GM18502 (cell line): ENCODE measurements around the gene ZBTB7A.

Experiments
- ATAC-seq: cut with Tn5 transposase; IDR thresholded peaks from one replicate; pipeline ENCODE4 v1.9.1; 2021; ENCODE audit warnings: mild to moderate bottlenecking; ENCODE audit not compliant: unreplicated experiment, poor library complexity

Gene ZBTB7A

DNA sequence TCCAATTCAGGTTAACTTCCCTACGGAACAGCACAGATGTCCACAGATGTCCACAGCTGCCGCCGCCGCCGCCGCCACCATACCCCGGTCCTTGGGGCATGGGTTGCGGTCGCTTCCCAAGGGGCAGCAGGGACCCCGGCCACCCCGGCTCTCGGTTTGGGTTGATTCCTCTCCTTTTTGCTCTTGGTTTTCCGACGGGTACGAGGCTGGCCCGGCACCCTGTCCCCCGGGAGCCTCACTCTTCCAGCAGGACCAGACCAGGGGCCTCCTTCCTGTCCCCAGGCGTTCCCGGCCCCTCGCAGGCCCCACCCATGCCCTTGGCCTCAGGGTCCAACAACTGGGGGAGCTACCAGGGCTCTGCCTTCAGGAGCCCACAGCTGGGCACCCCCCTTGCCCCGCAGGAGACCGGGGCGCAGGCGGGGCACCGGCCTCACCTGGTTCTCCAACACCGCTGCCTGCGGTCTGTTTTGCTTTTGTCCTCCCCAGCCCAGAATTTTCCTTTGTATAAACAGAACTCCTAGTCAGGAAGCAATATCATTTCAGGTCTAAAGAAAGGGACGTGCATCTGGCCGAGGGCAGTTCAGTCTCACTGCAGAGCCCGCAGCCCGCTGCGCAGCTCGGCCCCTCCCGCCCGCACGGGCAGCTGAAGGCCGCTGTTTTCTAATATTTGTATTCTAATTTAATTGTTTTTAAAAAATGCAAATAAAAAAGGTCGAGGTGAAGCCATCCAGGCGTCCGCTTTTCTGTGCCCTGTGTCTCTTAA, 27.9 kb downstream of the ZBTB7A start:
- ATAC-seq, result no peak

DNA sequence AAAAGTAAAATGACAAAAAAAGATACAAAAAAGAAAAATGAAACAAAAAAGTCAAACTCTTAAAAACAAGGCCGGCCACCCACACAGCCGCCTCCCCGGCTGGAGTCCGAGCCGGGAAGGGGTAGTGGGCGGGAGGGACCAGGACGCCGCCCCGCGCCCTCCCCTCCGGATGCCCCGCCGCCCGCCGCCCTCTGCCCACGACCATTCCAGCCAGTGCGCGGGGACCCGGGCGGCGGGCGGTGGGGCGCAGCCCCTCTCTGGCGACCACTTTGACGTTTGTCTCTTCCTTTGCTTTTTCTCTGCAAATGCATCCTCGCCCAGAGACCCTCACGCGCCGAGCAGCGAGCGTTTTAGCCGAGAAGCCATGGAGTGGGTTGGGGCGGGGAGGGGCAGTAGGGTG, 28.6 kb downstream of the ZBTB7A start:
- ATAC-seq, result no peak

- no peak for ATAC-seq
Observed at GRCh38 chr19:4037301-4037949, 29.3 kb downstream of the ZBTB7A start.

- no peak for ATAC-seq
Observed at GRCh38 chr19:4036576-4037300, 30.0 kb downstream of the ZBTB7A start.

DNA sequence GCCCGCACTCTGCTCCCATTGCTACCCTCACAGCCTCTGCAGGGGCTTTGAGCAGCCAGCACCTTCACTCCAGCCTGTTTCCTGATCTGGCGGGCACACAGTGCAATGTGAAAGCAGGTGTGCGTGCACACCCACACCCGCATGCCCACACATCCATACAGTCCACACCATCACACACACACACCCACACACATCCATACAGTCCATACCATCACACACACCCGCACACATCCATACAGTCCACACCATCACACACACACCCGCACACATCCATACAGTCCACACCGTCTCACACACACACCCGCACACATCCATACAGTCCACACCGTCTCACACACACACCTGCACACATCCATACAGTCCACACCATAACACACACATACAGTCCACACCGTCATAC, 31.1 kb downstream of the ZBTB7A start:
- ATAC-seq, result no peak

DNA sequence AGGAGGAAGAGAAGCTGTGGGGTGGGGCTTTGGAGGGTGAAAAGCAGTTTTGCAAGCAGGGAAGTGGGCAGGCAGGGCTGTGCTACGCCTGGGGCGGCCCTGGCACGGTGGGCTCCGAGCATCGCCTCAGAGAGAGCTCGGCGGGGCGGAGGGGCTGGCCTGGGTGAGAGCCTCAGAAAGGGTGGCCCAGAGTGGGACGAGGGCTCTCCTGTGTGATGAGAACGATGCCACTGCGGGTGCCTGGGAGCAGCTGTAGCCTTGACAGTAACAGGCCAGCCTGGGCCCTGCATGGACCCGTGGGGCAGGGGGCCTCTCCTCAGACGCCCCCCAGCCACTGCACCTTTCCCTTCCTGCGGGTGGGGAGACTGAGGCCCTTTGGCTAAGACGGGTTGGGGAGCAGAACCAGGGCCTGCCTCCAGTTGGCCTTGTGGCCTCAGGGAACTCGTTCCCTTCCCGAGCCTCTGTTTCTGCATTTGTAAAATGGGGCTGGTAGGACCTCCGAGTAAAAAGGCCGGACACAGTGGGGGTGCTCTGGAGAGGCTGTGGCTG, 31.6 kb downstream of the ZBTB7A start:
- ATAC-seq, result no peak

- ATAC-seq, result no peak
Observed at GRCh38 chr19:4034048-4035017, 32.4 kb downstream of the ZBTB7A start.

GRCh38 chr19:4033028-4033956, 33.4 kb downstream of the ZBTB7A start:
- ATAC-seq, result no peak

DNA sequence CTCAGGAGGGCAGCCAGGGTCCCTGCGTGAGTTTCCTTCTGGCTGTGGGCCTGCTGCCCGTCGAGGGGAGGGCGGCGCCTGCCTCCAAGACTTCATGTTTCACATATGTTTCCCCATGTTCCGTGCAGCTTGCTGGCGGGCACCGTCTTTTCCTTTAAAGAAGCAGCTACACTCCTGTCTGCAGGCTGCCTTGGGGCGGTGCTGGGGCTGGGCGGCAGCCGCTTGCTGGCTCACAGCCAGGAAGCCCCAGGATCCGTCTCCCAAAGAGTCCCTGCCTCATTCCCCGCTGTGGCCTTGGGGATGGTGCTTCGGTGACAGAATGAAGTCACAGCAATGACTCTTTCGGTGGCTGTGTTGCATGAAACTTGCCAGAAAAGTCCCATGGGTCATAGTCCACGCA, 34.3 kb downstream of the ZBTB7A start:
- no peak for ATAC-seq

GRCh38 chr19:4031420-4031819, 35.3 kb downstream of the ZBTB7A start:
- no peak for ATAC-seq

DNA sequence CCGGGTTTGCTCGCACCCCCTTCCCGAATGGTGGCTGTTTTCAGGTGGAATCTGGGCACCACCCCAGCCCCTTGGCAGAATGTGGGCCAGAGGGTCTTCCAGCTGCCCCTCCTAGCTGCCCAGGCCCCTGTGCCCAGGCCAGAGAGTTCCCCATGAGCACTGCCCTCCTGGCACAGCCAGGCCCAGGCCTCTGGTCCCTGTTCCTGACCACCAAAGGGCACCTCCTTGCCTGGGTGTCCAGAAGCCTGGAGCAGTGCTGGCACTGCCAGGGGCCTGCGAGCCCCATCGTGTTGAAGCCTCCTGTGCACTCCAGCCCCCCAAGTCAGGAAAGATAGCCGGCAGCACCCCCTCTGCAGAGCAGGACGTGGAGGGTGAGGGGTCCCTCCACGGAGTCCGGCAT, 35.7 kb downstream of the ZBTB7A start:
- no peak for ATAC-seq

GRCh38 chr19:4030552-4030951, 36.1 kb downstream of the ZBTB7A start:
- no peak for ATAC-seq

- no peak for ATAC-seq
Observed at GRCh38 chr19:4029247-4029614, 37.5 kb downstream of the ZBTB7A start.

- no peak for ATAC-seq
Observed at GRCh38 chr19:4028334-4029246, 38.1 kb downstream of the ZBTB7A start.

GRCh38 chr19:4027146-4027545, 39.6 kb downstream of the ZBTB7A start:
- no peak for ATAC-seq

DNA sequence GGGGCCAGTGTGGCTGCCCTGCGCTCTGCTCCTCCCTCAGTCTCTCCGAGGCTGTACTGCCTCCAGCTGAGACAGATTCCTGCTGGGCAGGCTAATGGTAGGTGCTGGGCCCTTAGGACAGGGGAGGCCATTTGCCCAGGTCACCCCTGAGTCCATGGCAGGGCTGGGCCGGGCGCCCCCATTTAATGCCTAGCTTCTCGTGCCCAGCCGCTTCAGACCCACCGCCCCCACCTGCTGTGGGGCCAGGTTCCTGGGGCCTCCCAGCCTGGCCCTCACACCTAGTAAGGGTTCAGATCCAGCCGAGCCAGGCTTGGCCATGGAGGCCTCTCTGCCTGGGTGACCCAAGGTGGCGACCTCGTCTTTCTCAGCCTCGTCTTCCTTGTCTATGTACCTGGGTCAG, 41.4 kb downstream of the ZBTB7A start:
- no peak for ATAC-seq

DNA sequence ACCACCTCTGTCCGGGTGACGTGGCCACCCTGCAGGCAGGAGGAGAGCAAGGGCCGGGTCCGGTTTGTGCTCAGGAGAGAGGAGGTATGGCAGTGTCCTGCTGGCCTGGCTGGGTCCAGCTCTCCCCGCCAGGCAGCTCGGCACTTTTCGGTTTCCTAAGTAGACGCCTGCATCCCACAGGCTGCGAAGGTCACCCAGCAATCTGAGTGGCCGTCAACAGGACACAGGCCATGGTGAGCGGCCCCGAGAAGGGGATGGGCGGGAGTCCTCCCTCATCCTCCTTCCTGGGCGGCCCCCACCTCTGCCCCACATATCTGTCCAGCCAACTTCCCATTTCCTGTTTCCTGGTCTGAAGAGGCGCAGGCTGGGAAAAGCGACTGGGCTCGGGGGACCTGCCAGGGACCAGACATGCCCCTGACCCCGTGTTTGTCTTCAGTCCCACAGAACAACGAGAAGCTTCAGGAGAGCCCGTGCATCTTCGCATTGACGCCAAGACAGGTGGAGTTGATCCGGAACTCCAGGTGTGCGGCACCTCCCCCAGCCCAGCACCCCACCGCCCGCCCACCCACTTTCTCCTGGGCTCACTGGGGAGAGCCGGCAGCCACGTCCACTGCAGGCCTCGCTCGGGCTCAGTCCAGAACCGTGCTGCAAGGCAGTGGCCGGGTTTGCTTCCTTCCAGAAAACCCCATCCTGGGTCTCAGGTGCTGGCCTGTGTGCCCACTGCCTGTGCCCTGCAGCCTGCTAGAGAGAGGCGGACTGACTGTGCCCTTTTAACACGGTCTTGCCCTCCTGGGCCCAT, 42.9 kb downstream of the ZBTB7A start:
- no peak for ATAC-seq
